HG03135 (cell line): ENCODE results near the gene BMP4.

Experiments
- ATAC-seq: cut with Tn5 transposase; IDR thresholded peaks from one replicate; pipeline ENCODE4 v1.9.1; 2021; ENCODE audit warnings: mild to moderate bottlenecking, moderate library complexity; ENCODE audit not compliant: unreplicated experiment

Gene BMP4

DNA sequence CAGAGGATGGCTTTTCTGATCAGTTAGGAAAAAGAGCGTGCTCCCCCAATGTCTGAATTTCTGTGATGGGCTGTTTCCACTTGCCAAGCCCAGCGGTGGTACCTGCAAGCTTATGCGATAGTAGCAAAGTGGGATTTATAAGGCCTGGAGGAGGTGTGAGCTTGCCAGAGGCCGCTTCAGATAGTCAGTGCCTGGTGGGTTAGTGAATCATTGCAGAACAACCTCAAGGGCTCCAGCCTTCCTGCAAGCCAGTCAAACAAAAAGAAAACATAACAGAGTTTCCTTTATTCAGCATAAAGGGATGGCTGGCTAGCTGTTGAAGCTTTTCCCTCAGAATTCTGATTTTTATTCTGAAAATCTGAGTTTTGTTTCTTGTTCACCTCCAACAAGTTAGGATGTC lies 7.6 kb upstream of the BMP4 start:
- ATAC-seq = no peak

- no peak for ATAC-seq
Observed at GRCh38 chr14:53963320-53964227, 6.9 kb upstream of the BMP4 start.

- no peak for ATAC-seq
Observed at GRCh38 chr14:53962953-53963319, 6.3 kb upstream of the BMP4 start.

DNA sequence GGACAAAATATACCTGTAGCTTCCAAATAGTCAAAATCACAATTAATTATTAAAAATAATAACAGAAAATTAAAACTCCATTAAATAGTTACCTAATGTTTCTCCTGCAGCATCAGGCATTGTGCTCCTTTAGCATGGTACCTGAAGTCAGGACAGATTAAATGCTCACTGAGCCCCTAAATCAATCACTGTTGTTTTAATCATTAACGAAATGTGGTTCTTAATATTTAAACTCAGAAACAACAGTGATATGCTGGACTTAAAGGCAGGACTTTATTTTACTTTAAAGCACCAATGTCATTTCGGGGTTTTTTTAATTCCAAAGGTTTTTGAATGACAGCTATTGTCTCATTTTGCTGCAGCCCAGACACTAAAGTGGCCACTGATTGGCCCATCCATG lies 2.0 kb upstream of the BMP4 start:
- no peak for ATAC-seq

DNA sequence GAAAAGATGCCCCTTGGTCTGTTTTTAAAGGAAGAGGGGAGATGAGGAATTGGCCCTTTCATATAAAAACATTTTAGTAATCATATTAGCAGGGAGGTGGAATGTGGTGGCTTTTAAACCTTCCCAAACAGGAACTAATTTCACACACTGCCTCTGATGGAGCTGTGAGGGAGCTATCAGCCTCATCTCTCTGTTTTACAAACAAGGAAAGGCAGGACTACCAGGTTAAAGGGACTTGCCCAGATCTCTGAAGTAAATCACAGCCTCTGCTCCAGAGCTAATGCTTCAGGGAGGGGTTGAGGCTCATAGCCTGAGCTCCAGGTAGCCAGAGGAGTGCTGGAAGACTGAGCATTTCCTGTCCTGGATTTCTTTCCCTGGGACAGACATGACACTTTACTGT lies 1.1 kb upstream of the BMP4 start:
- ATAC-seq = no peak

DNA sequence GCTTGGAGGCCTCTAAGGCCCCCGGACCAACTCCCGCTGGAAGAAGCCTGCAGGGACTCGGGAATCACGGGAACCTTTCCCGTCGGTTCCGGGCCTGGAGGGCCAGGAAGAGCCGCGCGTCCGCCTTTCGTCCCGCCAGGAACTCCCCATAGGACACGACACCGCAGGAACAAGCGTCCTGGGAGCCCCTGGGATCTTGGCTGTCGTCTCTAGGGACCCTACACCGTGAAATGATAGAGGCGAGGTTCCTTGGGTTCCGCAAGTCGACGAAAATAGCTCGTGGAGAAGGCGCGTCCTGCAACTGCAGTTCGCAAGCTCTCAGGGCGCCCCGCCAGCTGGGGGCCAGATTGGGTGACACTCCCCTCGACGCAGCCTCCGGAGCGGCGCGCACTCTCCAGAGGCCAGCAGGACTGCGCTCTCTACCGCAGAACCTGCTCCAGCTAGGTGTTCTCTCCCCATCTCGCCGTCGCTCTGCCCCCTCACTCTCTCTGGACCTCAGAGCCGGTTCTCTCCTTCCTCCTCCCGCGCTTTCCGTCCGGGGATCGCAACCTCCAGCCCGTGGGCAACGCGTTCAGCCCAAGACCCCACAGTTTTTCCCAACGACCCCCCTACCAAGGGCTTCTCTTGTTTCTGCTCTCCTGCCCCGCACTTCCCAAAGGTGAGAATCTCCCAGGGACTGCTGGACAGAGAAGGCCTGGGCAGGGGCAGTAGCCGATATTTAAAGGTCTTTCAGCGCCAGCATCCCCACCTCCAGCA lies 776 bp downstream of the BMP4 start:
- ATAC-seq = no peak

DNA sequence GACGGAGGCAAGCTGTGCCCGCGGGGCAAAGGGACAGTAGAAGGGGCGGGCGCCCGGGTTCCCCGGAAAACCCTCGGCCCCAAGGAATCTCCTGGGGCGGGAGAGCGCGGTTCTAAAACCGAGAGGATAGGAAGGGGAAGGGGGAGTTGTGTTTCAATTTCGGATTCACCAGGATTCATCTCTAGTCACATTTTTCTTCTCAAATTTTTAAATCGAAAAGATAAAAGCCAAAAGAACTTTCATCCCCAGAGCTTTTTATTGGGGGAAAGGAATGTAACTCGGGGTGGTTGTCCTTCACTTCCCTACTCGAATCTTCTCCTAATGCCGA lies 1.4 kb downstream of the BMP4 start:
- no peak for ATAC-seq

GRCh38 chr14:53954551-53955228 lies 1.9 kb downstream of the BMP4 start:
- no peak for ATAC-seq

GRCh38 chr14:53953828-53954550 lies 2.6 kb downstream of the BMP4 start:
- no peak for ATAC-seq

- ATAC-seq = no peak
Observed at GRCh38 chr14:53953002-53953827, 3.4 kb downstream of the BMP4 start.

DNA sequence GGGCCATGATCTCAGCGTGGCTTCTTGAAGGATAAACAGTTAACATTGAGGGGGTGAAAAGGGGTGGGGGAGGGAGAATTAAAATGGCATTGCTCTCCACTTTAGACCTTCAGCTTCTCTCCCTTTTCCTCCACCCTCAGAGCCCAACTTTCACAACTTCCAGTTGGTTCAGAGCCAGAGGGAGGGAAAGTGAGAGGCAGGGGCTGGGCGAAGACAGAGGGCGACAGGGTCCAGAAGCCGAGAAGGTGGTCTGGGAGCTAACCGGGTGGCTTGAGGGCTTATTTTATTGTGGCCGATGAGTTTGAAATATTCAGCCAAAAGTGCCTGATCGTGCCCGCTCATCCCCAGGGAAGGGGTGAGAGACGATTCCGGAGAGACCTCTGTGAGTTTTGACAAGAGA lies 4.1 kb downstream of the BMP4 start:
- no peak for ATAC-seq

GRCh38 chr14:53951627-53952303 lies 4.9 kb downstream of the BMP4 start:
- ATAC-seq = no peak

GRCh38 chr14:53951243-53951626 lies 5.4 kb downstream of the BMP4 start:
- no peak for ATAC-seq

- ATAC-seq = no peak
Observed at GRCh38 chr14:53950031-53950793, 6.4 kb downstream of the BMP4 start.

GRCh38 chr14:53949201-53949600 lies 7.4 kb downstream of the BMP4 start:
- no peak for ATAC-seq

GRCh38 chr14:53948205-53948884 lies 8.3 kb downstream of the BMP4 start:
- no peak for ATAC-seq

DNA sequence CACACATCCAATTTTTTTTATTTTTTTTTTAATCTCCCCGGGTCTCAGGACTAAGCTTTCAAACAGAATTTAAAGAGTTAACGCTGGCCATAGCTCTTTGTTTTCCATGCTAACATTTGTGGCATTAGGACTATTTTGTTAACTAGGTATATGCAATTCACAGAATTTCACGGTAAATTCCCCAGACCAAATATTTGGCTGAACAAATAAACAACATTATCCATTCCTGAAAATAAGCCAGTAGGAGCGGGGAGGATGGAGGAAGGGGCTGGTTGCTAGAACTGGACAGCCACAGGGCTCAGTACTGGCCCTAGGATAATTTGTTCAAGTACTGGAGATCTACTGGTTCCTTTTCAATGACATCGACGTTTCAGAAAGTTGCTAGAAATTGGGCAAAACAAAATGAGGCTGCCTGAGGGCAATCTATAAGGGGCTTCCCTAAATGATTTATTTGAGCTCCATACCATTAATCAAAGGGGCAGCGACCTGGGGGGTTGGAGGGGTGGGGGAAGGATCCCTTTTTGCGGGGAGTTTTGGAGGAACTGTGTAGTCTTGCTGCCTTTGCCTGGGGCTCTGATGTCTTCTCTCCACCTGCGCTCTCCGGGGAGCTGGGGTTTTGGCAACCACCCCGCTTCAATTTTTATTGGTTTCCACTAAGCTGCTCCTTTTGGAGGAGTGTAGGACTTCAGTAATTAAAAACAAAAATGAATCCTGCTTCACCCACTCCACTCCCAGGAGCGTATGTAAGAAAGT lies 9.0 kb downstream of the BMP4 start:
- ATAC-seq = no peak

GRCh38 chr14:53947094-53947445 lies 9.6 kb downstream of the BMP4 start:
- ATAC-seq = no peak
